HepG2 (cell line): ENCODE measurements around the gene ZKSCAN4. TPM values are rescaled to one million over a fixed set of nuclear protein-coding genes. Genes with fewer than 3 reads are reported as not detected.

Experiments
- EEA1 ChIP-seq: sonication (generic); formaldehyde crosslinking; IDR thresholded peaks from 2 replicates; pipeline ENCODE4 v1.5.1; 2020; ENCODE audit warnings: mild to moderate bottlenecking, missing genetic modification reagents, borderline replicate concordance
- HNRNPLL ChIP-seq: fragments of 200-400 bp; formaldehyde crosslinking; IDR thresholded peaks from 2 replicates; pipeline ENCODE4 v1.6.1; 2017; ENCODE audit warnings: mild to moderate bottlenecking, low read depth, low read length; ENCODE audit not compliant: poor library complexity, severe bottlenecking
- HOXD1 ChIP-seq: sonication (generic); formaldehyde crosslinking; IDR thresholded peaks from 2 replicates; pipeline ENCODE4 v1.5.0; 2020; ENCODE audit warnings: missing genetic modification reagents
- KDM4B ChIP-seq: sonication (generic); formaldehyde crosslinking; IDR thresholded peaks from 2 replicates; pipeline ENCODE4 v1.4.0; 2020; ENCODE audit warnings: missing genetic modification reagents
- PAWR ChIP-seq: sonication (generic); formaldehyde crosslinking; IDR thresholded peaks from 2 replicates; pipeline ENCODE4 v1.4.0; 2020; ENCODE audit warnings: missing genetic modification reagents, mild to moderate bottlenecking, borderline replicate concordance
- SRY ChIP-seq: sonication (generic); formaldehyde crosslinking; IDR thresholded peaks from 2 replicates; pipeline ENCODE4 v1.8.0; 2022; ENCODE audit warnings: mild to moderate bottlenecking, missing genetic modification reagents
- TOPORS ChIP-seq: sonication (generic); formaldehyde crosslinking; IDR thresholded peaks from 2 replicates; pipeline ENCODE4 v1.8.0; 2023; ENCODE audit warnings: mild to moderate bottlenecking, missing genetic modification reagents
- ZMYM4 ChIP-seq: sonication (generic); formaldehyde crosslinking; IDR thresholded peaks from 2 replicates; pipeline ENCODE4 v1.8.1; 2023; ENCODE audit warnings: mild to moderate bottlenecking, missing genetic modification reagents
- ZNF326 ChIP-seq: sonication (generic); formaldehyde crosslinking; IDR thresholded peaks from 2 replicates; pipeline ENCODE4 v1.4.0; 2020; ENCODE audit warnings: missing genetic modification reagents, borderline replicate concordance
- ZNF367 ChIP-seq: sonication (generic); formaldehyde crosslinking; IDR thresholded peaks from 2 replicates; pipeline ENCODE4 v1.4.0; 2020; ENCODE audit warnings: missing genetic modification reagents, borderline replicate concordance
- ZNF672 ChIP-seq: sonication (generic); formaldehyde crosslinking; IDR thresholded peaks from 2 replicates; pipeline ENCODE4 v1.8.1; 2022; ENCODE audit warnings: missing genetic modification reagents
- ZSCAN21 ChIP-seq: sonication (generic); formaldehyde crosslinking; IDR thresholded peaks from 2 replicates; pipeline ENCODE4 v1.8.0; 2022; ENCODE audit warnings: mild to moderate bottlenecking, missing genetic modification reagents, moderate library complexity, borderline replicate concordance
- polyA plus RNA-seq, 8 experiments: library from polyadenylated mRNA; depleted of rRNA in 3 of 8; stranded (reverse) in 7 of 8; unstranded in 1 of 8; fragments of >200 nt; fragmentation: Illumina TruSeq in 4 of 8; extraction: Trizol in 4 of 8; gene quantifications; 2 replicates each; pipeline versions ENCODE4 v1.2.1 to v1.2.3, GENCODE V29; 2011 to 2016; ENCODE audit warnings: low read depth in 4 of 8, missing spikeins in 1 of 8, mixed read lengths in 1 of 8; ENCODE audit not compliant: insufficient read depth in 1 of 8
- total RNA-seq, 5 experiments: library from RNA; depleted of rRNA; stranded (reverse); fragments of >200 nt; fragmentation: Illumina TruSeq; extraction: Trizol; gene quantifications; 2 replicates each; pipeline ENCODE4 v1.2.3, GENCODE V29; 2016; ENCODE audit warnings: low read depth in 1 of 5
- TF ChIP-seq, protein P1 (sequence below): sonication (generic); formaldehyde crosslinking; IDR thresholded peaks from 2 replicates; pipeline ENCODE4 v1.4.0; 2020; ENCODE audit warnings: missing genetic modification reagents, borderline replicate concordance
- TF ChIP-seq, protein P2 (sequence below): sonication (generic); formaldehyde crosslinking; IDR thresholded peaks from 2 replicates; pipeline ENCODE4 v1.5.1; 2020; ENCODE audit warnings: missing genetic modification reagents, mild to moderate bottlenecking, borderline replicate concordance
- TF ChIP-seq, protein P3 (sequence below): IDR thresholded peaks from 2 replicates; pipeline ENCODE4 v1.6.1; 2012; ENCODE audit warnings: low read length, improper control_type of control experiment
- TF ChIP-seq, protein P4 (sequence below): sonication (generic); formaldehyde crosslinking; conservative IDR thresholded peaks from 2 replicates; pipeline ENCODE4 v1.8.0; 2022; ENCODE audit warnings: missing genetic modification reagents
- TF ChIP-seq, protein P5 (sequence below): sonication (generic); formaldehyde crosslinking; IDR thresholded peaks from 2 replicates; pipeline ENCODE4 v1.4.0; 2020; ENCODE audit warnings: missing genetic modification reagents

The ZKSCAN4 gene
- total and polyA plus RNA-seq, 2 of the 13 experiments (the other 11 are each of a cell fraction or from before 2014, with no cell fraction given), result 2.9 to 7.8 TPM

DNA sequence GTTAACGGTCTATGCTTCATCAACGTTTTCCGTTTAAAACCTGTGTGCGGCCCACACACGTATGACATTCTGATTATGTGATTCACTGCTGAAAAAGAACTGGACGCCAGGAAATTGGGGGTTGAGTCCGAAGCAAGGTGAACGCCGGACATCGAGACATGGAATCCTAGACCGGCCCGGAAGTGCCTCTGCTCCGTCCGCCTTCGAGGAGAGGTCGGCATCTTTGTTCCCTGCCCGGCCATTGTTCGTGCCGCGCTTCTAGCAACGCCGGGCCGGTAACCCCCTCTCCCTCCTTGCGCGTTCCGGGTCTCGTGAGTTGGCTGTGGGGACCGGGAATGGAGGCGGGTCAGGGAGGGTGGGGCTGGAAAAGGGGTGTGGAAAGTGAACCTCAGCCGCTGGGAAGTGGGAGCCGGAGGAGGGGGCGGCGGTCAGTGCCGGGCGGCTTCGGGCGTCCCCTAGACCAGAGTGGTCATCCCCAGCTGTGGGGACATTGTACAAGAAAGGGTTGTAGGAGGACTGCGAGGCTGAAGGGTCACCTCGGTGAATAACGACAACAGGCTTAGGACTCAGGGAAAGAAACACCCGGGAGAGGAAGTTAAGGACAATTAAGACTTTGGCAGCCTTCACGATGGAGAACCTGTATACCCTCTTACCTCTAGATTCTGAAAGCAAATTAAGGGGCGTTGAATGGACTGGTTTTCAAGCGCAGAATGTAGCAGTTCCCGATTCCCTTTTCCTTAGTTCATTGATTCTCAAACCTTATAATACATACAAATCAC, 26.8 kb downstream of the ZKSCAN4 start, which contains the start of gene ZSCAN9 (continued):
- TF ChIP-seq PAWR (CRISPR knock-in tag) (0 out of 2 replicates have a peak, but pooled peaks have one; percentile 60), EEA1 (CRISPR knock-in tag) (no peak), TOPORS (CRISPR knock-in tag) (peak; percentile 95), ZNF672 (CRISPR knock-in tag) (no peak), ZNF326 (CRISPR knock-in tag) (no peak), HNRNPLL (peak; percentile 63), ZSCAN21 (CRISPR knock-in tag) (peak; percentile 66; the same call in 1 of the 2 replicates), ZMYM4 (CRISPR knock-in tag) (peak; percentile 86), SRY (CRISPR knock-in tag) (peak; percentile 38; the same call in 1 of the 2 replicates), ZNF367 (no peak), KDM4B (CRISPR knock-in tag) (peak; percentile 94; the same call in 1 of the 2 replicates), HOXD1 (CRISPR knock-in tag) (no peak; the same call in 1 of the 2 replicates)
- TF ChIP-seq, protein P1, sequence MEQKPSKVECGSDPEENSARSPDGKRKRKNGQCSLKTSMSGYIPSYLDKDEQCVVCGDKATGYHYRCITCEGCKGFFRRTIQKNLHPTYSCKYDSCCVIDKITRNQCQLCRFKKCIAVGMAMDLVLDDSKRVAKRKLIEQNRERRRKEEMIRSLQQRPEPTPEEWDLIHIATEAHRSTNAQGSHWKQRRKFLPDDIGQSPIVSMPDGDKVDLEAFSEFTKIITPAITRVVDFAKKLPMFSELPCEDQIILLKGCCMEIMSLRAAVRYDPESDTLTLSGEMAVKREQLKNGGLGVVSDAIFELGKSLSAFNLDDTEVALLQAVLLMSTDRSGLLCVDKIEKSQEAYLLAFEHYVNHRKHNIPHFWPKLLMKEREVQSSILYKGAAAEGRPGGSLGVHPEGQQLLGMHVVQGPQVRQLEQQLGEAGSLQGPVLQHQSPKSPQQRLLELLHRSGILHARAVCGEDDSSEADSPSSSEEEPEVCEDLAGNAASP (CRISPR knock-in tag), result peak; percentile 71; the same call in 1 of the 2 replicates
- TF ChIP-seq, protein P2, sequence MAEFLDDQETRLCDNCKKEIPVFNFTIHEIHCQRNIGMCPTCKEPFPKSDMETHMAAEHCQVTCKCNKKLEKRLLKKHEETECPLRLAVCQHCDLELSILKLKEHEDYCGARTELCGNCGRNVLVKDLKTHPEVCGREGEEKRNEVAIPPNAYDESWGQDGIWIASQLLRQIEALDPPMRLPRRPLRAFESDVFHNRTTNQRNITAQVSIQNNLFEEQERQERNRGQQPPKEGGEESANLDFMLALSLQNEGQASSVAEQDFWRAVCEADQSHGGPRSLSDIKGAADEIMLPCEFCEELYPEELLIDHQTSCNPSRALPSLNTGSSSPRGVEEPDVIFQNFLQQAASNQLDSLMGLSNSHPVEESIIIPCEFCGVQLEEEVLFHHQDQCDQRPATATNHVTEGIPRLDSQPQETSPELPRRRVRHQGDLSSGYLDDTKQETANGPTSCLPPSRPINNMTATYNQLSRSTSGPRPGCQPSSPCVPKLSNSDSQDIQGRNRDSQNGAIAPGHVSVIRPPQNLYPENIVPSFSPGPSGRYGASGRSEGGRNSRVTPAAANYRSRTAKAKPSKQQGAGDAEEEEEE (CRISPR knock-in tag), result no peak
- TF ChIP-seq, protein P3, sequence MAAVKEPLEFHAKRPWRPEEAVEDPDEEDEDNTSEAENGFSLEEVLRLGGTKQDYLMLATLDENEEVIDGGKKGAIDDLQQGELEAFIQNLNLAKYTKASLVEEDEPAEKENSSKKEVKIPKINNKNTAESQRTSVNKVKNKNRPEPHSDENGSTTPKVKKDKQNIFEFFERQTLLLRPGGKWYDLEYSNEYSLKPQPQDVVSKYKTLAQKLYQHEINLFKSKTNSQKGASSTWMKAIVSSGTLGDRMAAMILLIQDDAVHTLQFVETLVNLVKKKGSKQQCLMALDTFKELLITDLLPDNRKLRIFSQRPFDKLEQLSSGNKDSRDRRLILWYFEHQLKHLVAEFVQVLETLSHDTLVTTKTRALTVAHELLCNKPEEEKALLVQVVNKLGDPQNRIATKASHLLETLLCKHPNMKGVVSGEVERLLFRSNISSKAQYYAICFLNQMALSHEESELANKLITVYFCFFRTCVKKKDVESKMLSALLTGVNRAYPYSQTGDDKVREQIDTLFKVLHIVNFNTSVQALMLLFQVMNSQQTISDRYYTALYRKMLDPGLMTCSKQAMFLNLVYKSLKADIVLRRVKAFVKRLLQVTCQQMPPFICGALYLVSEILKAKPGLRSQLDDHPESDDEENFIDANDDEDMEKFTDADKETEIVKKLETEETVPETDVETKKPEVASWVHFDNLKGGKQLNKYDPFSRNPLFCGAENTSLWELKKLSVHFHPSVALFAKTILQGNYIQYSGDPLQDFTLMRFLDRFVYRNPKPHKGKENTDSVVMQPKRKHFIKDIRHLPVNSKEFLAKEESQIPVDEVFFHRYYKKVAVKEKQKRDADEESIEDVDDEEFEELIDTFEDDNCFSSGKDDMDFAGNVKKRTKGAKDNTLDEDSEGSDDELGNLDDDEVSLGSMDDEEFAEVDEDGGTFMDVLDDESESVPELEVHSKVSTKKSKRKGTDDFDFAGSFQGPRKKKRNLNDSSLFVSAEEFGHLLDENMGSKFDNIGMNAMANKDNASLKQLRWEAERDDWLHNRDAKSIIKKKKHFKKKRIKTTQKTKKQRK, result no peak
- TF ChIP-seq, protein P4, sequence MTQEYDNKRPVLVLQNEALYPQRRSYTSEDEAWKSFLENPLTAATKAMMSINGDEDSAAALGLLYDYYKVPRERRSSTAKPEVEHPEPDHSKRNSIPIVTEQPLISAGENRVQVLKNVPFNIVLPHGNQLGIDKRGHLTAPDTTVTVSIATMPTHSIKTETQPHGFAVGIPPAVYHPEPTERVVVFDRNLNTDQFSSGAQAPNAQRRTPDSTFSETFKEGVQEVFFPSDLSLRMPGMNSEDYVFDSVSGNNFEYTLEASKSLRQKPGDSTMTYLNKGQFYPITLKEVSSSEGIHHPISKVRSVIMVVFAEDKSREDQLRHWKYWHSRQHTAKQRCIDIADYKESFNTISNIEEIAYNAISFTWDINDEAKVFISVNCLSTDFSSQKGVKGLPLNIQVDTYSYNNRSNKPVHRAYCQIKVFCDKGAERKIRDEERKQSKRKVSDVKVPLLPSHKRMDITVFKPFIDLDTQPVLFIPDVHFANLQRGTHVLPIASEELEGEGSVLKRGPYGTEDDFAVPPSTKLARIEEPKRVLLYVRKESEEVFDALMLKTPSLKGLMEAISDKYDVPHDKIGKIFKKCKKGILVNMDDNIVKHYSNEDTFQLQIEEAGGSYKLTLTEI (CRISPR knock-in tag), result no peak
- TF ChIP-seq, protein P5, sequence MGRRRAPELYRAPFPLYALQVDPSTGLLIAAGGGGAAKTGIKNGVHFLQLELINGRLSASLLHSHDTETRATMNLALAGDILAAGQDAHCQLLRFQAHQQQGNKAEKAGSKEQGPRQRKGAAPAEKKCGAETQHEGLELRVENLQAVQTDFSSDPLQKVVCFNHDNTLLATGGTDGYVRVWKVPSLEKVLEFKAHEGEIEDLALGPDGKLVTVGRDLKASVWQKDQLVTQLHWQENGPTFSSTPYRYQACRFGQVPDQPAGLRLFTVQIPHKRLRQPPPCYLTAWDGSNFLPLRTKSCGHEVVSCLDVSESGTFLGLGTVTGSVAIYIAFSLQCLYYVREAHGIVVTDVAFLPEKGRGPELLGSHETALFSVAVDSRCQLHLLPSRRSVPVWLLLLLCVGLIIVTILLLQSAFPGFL (CRISPR knock-in tag), result no peak
